ENCODE measurements around the gene MYO19. TPM values are rescaled to one million over a fixed set of nuclear protein-coding genes. Genes with fewer than 3 reads are reported as not detected.

MYO19 gene, protein sequence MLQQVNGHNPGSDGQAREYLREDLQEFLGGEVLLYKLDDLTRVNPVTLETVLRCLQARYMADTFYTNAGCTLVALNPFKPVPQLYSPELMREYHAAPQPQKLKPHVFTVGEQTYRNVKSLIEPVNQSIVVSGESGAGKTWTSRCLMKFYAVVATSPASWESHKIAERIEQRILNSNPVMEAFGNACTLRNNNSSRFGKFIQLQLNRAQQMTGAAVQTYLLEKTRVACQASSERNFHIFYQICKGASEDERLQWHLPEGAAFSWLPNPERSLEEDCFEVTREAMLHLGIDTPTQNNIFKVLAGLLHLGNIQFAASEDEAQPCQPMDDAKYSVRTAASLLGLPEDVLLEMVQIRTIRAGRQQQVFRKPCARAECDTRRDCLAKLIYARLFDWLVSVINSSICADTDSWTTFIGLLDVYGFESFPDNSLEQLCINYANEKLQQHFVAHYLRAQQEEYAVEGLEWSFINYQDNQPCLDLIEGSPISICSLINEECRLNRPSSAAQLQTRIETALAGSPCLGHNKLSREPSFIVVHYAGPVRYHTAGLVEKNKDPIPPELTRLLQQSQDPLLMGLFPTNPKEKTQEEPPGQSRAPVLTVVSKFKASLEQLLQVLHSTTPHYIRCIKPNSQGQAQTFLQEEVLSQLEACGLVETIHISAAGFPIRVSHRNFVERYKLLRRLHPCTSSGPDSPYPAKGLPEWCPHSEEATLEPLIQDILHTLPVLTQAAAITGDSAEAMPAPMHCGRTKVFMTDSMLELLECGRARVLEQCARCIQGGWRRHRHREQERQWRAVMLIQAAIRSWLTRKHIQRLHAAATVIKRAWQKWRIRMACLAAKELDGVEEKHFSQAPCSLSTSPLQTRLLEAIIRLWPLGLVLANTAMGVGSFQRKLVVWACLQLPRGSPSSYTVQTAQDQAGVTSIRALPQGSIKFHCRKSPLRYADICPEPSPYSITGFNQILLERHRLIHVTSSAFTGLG
- 38.7 TPM for polyA plus RNA-seq (2013, experiment 1 of 2; ENCODE audit: insufficient read length)
- 33.8 TPM for polyA plus RNA-seq (2013, experiment 2 of 2; ENCODE audit: insufficient read length)

DNA sequence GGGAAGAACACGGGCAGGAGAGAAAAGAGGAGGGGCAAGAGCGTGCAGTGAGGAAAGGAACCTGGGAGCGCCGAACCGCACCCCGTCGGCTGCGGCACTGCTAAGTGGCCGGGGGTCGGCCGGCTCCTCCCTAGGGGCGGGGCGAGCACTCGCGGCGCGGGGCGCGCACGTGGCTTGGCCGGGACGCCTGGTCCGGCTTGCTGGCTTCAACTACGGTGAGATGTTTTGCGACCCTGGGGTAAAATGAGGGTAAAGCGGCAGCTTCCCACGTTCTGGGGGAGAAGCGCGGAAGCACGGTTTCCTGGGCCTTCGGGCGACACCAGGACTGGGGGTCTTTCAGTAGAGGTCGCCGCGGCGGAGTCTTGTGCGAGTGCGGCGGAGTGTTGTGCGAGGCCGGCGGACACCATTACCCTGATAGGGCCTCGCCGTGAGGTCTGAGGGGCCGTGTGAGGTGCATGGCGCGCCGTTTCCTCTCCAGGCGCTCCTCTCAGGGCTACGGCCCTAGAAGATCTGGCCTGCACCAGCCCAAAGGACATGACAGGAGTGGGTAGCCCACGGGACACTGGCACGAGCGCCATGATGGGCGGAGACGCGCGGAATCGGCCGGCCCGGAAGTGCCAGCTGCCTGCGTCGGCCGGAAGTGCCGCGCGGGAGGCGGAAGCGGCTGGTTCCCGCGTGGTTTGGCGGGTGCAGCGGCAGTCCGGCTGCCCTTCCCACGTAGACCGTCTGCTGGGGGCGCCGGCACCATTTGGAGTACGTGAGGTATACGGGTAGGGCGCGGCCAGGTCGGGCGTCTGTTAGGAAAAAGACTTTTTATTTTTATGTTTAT is at the start of gene MYO19, which contains the start of gene PIGW:
TSS of gene MYO19 (minus strand) at position 29 of the 829 bp plus-strand sequence. CDS start 2,330 bp downstream, outside the sequence.
TSS of gene PIGW (plus strand) at position 148 of the 829 bp plus-strand sequence. CDS start 2,115 bp downstream, outside the sequence.
- peak; percentile 92 for DNase-seq

DNA sequence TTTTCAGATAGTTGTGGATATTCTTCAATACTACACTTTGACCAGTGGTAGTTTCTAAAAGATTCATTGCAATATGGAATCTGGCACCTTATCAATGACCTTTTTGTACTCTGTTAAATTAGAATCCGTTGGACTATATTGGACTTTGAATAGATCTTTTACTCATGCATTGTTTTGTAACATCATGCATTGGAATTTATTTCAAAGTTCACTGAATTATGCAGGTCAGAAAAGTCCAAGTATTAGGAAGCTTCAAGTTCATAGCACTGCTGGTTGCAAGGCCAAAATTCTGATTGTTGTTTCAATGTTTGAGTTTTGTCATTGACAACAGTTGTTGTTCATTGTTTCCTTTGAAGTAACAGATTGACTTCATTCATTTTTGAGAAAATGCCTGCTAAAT is 49.1 kb upstream of the MYO19 start:
- DNase-seq: no peak

DNA sequence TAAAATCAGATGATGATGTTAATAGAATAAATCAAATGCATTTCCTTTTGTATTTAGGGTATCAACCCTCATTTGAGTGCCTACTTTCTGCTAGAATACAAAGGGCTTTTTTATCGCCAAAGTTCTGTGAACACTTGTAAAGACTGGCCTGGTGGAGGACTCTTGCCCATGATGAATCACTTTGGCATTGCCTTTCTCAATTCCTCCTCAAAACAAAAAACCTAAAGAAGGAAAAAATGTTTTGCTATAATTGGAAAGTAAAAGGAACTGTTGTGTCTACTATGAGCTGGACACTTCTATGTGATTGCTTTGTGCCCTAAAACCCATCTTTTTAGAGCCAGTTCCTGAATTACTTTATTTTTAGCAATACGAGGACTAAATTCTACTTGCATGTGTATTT is 44.0 kb upstream of the MYO19 start:
- DNase-seq: no peak

GRCh38 chr17:36576793-36577192 is 42.1 kb upstream of the MYO19 start:
- no peak for DNase-seq

- no peak for DNase-seq
These were observed 40.4 kb upstream of the MYO19 start for GRCh38 chr17:36575028-36575427.

DNA sequence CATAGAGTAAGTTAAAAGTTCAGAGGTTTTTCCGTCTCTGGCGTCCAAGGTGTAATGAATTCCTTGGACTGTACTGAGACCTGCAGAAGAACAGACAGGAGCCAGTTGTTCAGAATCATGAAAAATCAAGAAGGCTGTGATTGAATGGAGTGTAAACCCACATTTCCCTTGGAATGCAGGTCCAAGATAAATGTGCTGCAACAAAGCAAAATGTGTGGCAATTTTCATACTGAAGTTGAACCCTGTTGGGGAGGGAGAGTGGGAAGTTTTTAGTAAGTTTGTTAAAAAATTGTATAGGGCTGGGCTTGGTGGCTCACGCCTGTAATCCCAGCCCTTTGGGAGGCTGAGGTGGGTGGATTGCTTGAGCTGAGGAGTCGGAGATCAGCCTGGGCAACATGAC is 31.4 kb upstream of the MYO19 start:
- no peak for DNase-seq

- no peak for DNase-seq
These were observed 18.8 kb upstream of the MYO19 start for GRCh38 chr17:36553459-36553858.

DNA sequence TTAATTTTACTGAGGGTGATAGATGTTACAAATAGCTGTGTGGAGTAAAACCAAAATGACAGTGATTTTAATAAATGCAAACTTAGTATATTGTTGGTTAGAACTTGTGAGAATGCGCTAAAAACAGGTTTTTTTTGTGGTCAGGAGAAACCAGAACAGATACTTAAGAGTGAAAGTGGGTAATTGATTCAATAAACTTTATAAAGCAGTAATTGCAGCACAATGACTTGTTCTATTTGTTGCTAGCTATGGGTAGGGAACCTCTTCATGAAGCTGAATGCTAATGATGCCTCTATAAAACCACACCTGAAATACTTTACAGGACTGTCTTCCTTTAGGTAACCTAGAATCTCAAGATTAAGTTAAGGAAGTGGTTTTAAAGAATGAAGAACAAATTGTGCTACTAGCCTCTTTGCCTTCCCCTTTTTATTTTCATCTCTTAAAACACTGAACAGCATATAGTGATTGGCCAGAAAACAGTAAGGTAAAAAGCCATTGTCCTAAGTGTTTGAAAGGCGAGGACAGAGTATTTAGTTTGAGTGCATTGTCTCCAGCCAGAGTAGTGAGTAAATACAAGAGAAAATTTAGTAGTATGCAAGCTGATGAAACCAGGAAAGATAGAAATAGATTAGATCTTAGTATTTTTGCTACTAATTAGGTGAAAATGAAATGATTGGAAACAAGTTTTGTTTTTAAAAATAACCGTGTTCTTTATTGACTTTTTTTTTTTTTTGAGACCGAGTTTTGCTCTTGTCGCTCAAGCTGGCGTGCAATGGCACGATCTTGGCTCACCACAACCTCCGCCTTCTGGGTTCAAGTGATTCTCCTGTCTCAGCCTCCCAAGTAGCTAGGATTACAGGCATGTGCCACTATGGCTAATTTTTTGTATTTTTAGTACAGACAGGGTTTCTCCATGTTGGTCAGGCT is 16.1 kb upstream of the MYO19 start:
- DNase-seq: no peak

GRCh38 chr17:36547776-36548175 is 13.1 kb upstream of the MYO19 start:
- DNase-seq: no peak

DNA sequence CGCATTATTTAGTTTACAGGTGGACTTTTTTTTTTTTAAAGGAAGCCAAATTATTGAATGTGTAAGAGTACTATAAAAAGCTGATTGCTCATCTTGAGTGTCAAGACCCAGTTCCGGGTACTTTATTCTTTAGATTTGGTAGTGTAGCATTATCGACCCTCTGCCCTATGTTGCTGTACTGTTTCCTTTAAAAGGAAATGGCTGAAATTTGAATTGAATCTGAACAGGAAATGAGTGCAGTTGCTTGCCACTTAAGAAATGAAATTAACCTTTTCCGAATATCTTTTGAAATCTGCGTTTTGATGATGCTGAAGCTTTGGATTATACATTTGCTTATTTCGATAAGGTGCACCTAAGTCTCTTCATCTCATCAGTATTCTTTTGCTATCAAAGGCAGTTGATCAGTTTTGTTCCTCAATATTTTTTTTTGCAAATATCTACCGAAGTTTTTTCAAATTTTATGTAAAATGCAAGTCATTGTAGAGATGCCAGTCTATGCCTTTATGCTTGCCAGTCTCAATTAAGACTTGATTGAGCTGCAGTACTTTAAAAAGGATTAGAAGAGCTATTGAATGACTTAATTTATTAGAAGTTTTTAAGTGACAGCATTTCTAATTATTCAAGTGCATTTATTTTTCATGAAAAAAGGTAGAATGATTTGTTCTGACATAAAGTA is 11.9 kb upstream of the MYO19 start:
- no peak for DNase-seq

DNA sequence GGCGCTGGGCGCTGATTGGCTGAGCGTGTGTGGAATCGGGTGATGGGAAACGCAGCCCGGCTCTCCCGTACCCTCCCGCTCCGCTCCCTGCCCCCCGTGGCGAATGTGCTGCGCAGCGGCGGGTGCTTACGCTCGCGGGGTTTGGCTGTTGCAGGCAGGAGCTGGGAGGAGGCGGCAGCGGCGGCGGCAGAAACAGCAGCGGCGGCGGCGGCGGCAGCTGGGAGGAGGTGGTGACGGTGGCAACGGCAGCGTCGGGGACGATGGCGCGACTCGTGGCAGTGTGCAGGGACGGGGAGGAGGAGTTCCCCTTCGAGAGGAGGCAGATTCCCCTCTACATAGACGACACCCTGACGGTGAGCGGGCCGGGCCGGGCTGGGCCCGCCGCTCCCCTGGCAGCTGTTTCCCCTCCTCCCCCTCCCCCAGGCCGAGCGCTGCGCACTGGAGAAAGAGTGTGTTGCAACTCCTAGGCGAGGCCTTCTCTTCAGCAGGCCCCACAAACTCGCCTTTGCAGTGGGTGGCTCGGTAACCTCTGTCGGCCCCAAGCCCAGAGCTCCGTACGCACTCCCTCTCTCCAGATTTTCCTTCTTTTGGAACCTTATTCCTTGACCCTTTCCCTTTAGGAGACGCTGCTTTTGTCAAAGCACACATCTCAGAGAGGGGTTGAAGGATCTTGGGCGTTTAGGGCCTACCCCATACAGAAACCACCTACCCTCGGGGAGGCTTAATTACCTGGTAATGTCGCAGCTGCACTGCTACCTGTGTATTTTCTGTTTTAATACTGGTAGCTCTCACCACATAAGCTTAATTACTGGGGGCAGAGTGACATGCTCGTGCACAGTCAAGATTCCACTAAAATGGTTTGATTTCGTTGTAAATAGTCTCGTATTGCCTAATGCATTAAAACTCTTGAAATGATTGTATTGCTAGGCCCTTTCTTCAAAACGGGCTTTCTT is 11.1 kb upstream of the MYO19 start:
- DNase-seq: peak; percentile 99

- no peak for DNase-seq
These were observed 10.4 kb upstream of the MYO19 start for GRCh38 chr17:36545077-36545464.

DNA sequence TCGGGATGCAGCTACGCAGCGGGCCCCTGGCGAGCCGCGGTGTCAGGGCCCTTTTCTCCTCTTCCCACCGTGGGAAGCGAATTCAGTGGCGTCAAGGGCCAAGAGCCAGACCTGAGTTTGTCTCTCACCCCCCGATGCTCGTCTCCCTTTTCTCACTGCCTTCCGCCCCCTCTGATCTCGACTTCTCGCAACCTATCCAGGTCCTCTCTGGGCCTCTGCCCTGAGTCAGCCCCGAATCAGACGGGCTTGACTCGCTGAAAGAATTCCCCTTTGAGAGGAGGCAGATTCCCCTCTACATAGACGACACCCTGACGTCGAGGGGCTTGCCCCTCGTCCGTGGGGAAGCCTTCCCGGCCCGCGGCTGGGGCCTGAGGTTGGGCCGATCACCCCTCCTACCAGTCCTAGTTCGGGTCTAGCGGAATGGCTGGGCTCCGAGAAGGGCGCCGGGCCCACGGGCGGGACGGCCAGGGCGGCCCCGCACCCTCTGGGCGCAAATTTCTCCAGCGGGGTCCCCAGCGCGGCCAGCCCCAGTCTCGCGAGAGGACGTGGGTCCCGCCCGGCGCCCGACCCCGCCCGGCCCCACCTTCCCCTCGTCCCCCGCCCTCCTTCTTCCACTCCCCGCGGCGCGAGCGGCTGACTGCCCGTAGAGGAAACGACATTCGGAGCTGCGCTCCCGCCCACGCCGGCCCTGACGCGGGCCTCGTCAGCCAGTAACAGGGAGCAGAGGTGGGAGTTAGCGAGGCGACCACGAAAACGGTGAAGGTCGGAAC is 9.8 kb upstream of the MYO19 start, which contains the start of gene GGNBP2:
TSS of gene GGNBP2 (plus strand) at position 613 of the 770 bp plus-strand sequence. CDS start 806 bp downstream, outside the sequence.
- peak; percentile 96 for DNase-seq

DNA sequence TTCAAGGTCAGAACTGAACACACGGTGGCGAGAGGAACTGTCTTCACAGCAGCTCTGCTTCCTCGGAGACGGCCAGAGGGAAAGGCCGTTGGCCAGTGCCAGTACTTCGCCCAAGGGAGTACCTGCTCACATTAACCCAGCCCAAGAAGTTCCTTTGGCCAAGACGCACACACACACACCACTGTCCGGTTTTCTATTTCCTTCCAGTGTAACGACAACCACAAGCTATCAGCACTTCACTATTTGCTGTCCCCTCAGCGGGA is 9.3 kb upstream of the MYO19 start:
- peak; percentile 54 for DNase-seq

DNA sequence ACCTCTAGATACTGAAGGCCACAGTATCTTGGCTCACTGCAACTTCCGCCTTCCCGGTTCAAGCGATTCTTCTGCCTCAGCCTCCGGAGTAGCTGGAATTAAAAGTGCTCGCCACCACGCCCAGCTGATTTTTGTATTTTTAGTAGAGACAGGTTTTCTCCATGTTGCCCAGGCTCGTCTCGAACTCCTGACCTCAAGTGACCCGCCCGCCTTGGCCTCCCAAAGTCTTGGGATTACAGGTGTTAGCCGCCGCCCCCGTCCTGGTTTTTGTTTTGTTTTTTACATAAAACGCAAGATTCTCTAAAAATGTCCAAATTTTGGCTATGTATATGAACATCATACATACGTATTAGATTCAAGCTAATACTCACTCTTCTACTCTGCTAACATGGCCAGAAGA is 8.1 kb upstream of the MYO19 start:
- no peak for DNase-seq

GRCh38 chr17:36540696-36541095 is 6.0 kb upstream of the MYO19 start:
- no peak for DNase-seq

- no peak for DNase-seq
These were observed 1.0 kb upstream of the MYO19 start for GRCh38 chr17:36535669-36536081.
